ENCODE data around the gene IPP.

DNA sequence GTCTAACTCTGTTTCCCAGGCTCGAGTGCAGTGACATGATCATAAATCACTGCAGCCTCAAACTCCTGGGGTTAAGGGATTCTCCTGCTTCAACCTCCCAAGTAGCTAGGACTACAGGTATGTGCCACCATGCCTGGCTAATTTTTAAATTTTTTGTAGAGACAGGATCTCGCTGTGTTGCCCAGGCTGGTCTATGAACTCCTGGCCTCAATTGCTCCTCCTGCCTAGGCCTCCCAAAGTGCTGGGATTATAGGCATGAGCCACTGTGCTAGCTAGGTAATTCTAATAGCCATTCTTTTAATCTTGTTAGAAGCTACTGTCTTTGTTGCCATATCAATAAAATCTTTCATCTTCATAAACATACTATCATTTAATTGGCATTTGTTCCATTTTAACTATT, 39.1 kb upstream of the IPP start:
- TF ChIP-seq ZNF701 (tag by site-specific recombination; IDR thresholded peaks at IDR 0.05) (no peak), KLF16 (tag by site-specific recombination; IDR thresholded peaks at IDR 0.05) (no peak)
- TF ChIP-seq, protein P1, sequence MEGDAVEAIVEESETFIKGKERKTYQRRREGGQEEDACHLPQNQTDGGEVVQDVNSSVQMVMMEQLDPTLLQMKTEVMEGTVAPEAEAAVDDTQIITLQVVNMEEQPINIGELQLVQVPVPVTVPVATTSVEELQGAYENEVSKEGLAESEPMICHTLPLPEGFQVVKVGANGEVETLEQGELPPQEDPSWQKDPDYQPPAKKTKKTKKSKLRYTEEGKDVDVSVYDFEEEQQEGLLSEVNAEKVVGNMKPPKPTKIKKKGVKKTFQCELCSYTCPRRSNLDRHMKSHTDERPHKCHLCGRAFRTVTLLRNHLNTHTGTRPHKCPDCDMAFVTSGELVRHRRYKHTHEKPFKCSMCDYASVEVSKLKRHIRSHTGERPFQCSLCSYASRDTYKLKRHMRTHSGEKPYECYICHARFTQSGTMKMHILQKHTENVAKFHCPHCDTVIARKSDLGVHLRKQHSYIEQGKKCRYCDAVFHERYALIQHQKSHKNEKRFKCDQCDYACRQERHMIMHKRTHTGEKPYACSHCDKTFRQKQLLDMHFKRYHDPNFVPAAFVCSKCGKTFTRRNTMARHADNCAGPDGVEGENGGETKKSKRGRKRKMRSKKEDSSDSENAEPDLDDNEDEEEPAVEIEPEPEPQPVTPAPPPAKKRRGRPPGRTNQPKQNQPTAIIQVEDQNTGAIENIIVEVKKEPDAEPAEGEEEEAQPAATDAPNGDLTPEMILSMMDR (tag by site-specific recombination; IDR thresholded peaks at IDR 0.05) = no peak
- TF ChIP-seq, protein P2, sequence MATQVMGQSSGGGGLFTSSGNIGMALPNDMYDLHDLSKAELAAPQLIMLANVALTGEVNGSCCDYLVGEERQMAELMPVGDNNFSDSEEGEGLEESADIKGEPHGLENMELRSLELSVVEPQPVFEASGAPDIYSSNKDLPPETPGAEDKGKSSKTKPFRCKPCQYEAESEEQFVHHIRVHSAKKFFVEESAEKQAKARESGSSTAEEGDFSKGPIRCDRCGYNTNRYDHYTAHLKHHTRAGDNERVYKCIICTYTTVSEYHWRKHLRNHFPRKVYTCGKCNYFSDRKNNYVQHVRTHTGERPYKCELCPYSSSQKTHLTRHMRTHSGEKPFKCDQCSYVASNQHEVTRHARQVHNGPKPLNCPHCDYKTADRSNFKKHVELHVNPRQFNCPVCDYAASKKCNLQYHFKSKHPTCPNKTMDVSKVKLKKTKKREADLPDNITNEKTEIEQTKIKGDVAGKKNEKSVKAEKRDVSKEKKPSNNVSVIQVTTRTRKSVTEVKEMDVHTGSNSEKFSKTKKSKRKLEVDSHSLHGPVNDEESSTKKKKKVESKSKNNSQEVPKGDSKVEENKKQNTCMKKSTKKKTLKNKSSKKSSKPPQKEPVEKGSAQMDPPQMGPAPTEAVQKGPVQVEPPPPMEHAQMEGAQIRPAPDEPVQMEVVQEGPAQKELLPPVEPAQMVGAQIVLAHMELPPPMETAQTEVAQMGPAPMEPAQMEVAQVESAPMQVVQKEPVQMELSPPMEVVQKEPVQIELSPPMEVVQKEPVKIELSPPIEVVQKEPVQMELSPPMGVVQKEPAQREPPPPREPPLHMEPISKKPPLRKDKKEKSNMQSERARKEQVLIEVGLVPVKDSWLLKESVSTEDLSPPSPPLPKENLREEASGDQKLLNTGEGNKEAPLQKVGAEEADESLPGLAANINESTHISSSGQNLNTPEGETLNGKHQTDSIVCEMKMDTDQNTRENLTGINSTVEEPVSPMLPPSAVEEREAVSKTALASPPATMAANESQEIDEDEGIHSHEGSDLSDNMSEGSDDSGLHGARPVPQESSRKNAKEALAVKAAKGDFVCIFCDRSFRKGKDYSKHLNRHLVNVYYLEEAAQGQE (tag by site-specific recombination; IDR thresholded peaks at IDR 0.05) = no peak
- TF ChIP-seq, protein P3, sequence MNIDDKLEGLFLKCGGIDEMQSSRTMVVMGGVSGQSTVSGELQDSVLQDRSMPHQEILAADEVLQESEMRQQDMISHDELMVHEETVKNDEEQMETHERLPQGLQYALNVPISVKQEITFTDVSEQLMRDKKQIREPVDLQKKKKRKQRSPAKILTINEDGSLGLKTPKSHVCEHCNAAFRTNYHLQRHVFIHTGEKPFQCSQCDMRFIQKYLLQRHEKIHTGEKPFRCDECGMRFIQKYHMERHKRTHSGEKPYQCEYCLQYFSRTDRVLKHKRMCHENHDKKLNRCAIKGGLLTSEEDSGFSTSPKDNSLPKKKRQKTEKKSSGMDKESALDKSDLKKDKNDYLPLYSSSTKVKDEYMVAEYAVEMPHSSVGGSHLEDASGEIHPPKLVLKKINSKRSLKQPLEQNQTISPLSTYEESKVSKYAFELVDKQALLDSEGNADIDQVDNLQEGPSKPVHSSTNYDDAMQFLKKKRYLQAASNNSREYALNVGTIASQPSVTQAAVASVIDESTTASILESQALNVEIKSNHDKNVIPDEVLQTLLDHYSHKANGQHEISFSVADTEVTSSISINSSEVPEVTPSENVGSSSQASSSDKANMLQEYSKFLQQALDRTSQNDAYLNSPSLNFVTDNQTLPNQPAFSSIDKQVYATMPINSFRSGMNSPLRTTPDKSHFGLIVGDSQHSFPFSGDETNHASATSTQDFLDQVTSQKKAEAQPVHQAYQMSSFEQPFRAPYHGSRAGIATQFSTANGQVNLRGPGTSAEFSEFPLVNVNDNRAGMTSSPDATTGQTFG (tag by site-specific recombination; IDR thresholded peaks at IDR 0.05; ENCODE audit: borderline replicate concordance) = no peak

Measured in HEK293 (cell line).